HepG2 (cell line): ENCODE measurements around the gene MRPL18. TPM values are rescaled to one million over a fixed set of nuclear protein-coding genes. Genes with fewer than 3 reads are reported as not detected.

ENCODE experiments used
- ADNP ChIP-seq: sonication (generic); formaldehyde crosslinking; IDR thresholded peaks from 2 replicates; pipeline ENCODE4 v1.4.0; 2020; ENCODE audit warnings: missing genetic modification reagents
- BCLAF1 ChIP-seq: fragments of 450-650 bp; IDR thresholded peaks from 2 replicates; pipeline ENCODE4 v1.6.1; 2017; ENCODE audit warnings: mild to moderate bottlenecking
- FOXA1 ChIP-seq, 2 experiments: fragments of 450-650 bp in 1 of 2; sonication (generic) in 1 of 2; formaldehyde crosslinking in 1 of 2; IDR thresholded peaks; 2 replicates each; pipeline versions ENCODE4 v1.4.0 to v1.6.1; 2016 to 2020; ENCODE audit warnings: missing genetic modification reagents in 1 of 2
- GATA4 ChIP-seq: sonication (generic); IDR thresholded peaks from 2 replicates; pipeline ENCODE4 v1.6.1; 2016; ENCODE audit warnings: antibody characterized with exemption, low read depth, borderline replicate concordance
- HNRNPK ChIP-seq: fragments of 200-400 bp; formaldehyde crosslinking; IDR thresholded peaks from 2 replicates; pipeline ENCODE4 v1.6.1; 2018; ENCODE audit warnings: low read length, low read depth, moderate library complexity, mild to moderate bottlenecking; ENCODE audit not compliant: poor library complexity, severe bottlenecking
- MIXL1 ChIP-seq: IDR thresholded peaks from 2 replicates; pipeline ENCODE4 v1.6.1; 2016
- NFIC ChIP-seq: IDR thresholded peaks from 2 replicates; pipeline ENCODE4 v1.6.1; 2012; ENCODE audit warnings: mild to moderate bottlenecking, low read length, inconsistent platforms
- PHF5A ChIP-seq: IDR thresholded peaks from one replicate; pipeline ENCODE4 v1.6.1; 2018; ENCODE audit warnings: low read depth, missing genetic modification reagents; ENCODE audit not compliant: unreplicated experiment
- POGZ ChIP-seq: sonication (generic); formaldehyde crosslinking; IDR thresholded peaks from 2 replicates; pipeline ENCODE4 v1.4.0; 2020; ENCODE audit warnings: mild to moderate bottlenecking, missing genetic modification reagents
- SATB2 ChIP-seq: sonication (generic); formaldehyde crosslinking; IDR thresholded peaks from 2 replicates; pipeline ENCODE4 v1.5.0; 2020; ENCODE audit warnings: missing genetic modification reagents
- SMAD3 ChIP-seq: sonication (generic); formaldehyde crosslinking; IDR thresholded peaks from 2 replicates; pipeline ENCODE4 v1.4.0; 2020; ENCODE audit warnings: missing genetic modification reagents
- SNRNP70 ChIP-seq: fragments of 200-400 bp; formaldehyde crosslinking; IDR thresholded peaks from 2 replicates; pipeline ENCODE4 v1.6.1; 2017; ENCODE audit warnings: mild to moderate bottlenecking, low read depth, low read length, moderate library complexity
- TOE1 ChIP-seq: sonication (generic); formaldehyde crosslinking; IDR thresholded peaks from 2 replicates; pipeline ENCODE4 v1.4.0; 2020; ENCODE audit warnings: mild to moderate bottlenecking, missing genetic modification reagents
- TOPORS ChIP-seq: sonication (generic); formaldehyde crosslinking; IDR thresholded peaks from 2 replicates; pipeline ENCODE4 v1.8.0; 2023; ENCODE audit warnings: mild to moderate bottlenecking, missing genetic modification reagents
- TRIM24 ChIP-seq: sonication (generic); formaldehyde crosslinking; IDR thresholded peaks from 2 replicates; pipeline ENCODE4 v1.8.0; 2022; ENCODE audit warnings: mild to moderate bottlenecking, missing genetic modification reagents
- ZNF17 ChIP-seq: sonication (generic); formaldehyde crosslinking; IDR thresholded peaks from 2 replicates; pipeline ENCODE4 v1.5.0; 2020; ENCODE audit warnings: mild to moderate bottlenecking, missing genetic modification reagents
- ZNF570 ChIP-seq: sonication (generic); formaldehyde crosslinking; IDR thresholded peaks from 2 replicates; pipeline ENCODE4 v1.4.0; 2020; ENCODE audit warnings: mild to moderate bottlenecking, missing genetic modification reagents, borderline replicate concordance
- ZNF749 ChIP-seq: sonication (generic); formaldehyde crosslinking; IDR thresholded peaks from 2 replicates; pipeline ENCODE4 v1.8.0; 2022; ENCODE audit warnings: mild to moderate bottlenecking, missing genetic modification reagents, moderate library complexity, borderline replicate concordance
- ZNF841 ChIP-seq: sonication (generic); formaldehyde crosslinking; IDR thresholded peaks from 2 replicates; pipeline ENCODE4 v1.8.1; 2023; ENCODE audit warnings: missing genetic modification reagents, borderline replicate concordance
- ZSCAN22 ChIP-seq: sonication (generic); formaldehyde crosslinking; IDR thresholded peaks from 2 replicates; pipeline ENCODE4 v1.4.0; 2020; ENCODE audit warnings: mild to moderate bottlenecking, missing genetic modification reagents
- polyA plus RNA-seq, 8 experiments: library from polyadenylated mRNA; depleted of rRNA in 3 of 8; stranded (reverse) in 7 of 8; unstranded in 1 of 8; fragments of >200 nt; fragmentation: Illumina TruSeq in 4 of 8; extraction: Trizol in 4 of 8; gene quantifications; 2 replicates each; pipeline versions ENCODE4 v1.2.1 to v1.2.3, GENCODE V29; 2011 to 2016; ENCODE audit warnings: low read depth in 4 of 8, missing spikeins in 1 of 8, mixed read lengths in 1 of 8; ENCODE audit not compliant: insufficient read depth in 1 of 8
- total RNA-seq, 5 experiments: library from RNA; depleted of rRNA; stranded (reverse); fragments of >200 nt; fragmentation: Illumina TruSeq; extraction: Trizol; gene quantifications; 2 replicates each; pipeline ENCODE4 v1.2.3, GENCODE V29; 2016; ENCODE audit warnings: low read depth in 1 of 5
- TF ChIP-seq, protein P1 (sequence below): sonication (generic); formaldehyde crosslinking; IDR thresholded peaks from 2 replicates; pipeline ENCODE4 v1.8.0; 2022; ENCODE audit warnings: missing genetic modification reagents, mild to moderate bottlenecking, moderate library complexity, borderline replicate concordance
- TF ChIP-seq, protein P2 (sequence below): sonication (generic); formaldehyde crosslinking; IDR thresholded peaks from 2 replicates; pipeline ENCODE4 v1.5.0; 2020; ENCODE audit warnings: mild to moderate bottlenecking, missing genetic modification reagents, borderline replicate concordance

Gene MRPL18
- total and polyA plus RNA-seq, 2 of the 13 experiments (the other 11 are each of a cell fraction or from before 2014, with no cell fraction given) = 85.6 to 176 TPM

GRCh38 chr6:159807150-159807858 is 17.0 kb downstream of the MRPL18 start (continued):
- TF ChIP-seq ZNF749 (CRISPR knock-in tag) (no peak), ZNF570 (no peak), MIXL1 (CRISPR knock-in tag) (no peak), ZSCAN22 (CRISPR knock-in tag) (no peak), FOXA1 (IDR thresholded peaks at IDR 0.05) (no peak), FOXA1 (CRISPR knock-in tag; IDR thresholded peaks at IDR 0.05) (peak; percentile 9; the same call in 1 of the 2 replicates), POGZ (0 out of 2 replicates have a peak, but pooled peaks have one; percentile 17), SMAD3 (CRISPR knock-in tag) (no peak), TOPORS (CRISPR knock-in tag) (no peak), TOE1 (no peak), SATB2 (CRISPR knock-in tag) (no peak), BCLAF1 (no peak), ZNF17 (CRISPR knock-in tag) (no peak), GATA4 (peak; percentile 90), PHF5A (no peak), HNRNPK (no peak), ZNF841 (CRISPR knock-in tag) (no peak), NFIC (no peak), TRIM24 (no peak), SNRNP70 (no peak), ADNP (CRISPR knock-in tag) (no peak)
- TF ChIP-seq, protein P1, sequence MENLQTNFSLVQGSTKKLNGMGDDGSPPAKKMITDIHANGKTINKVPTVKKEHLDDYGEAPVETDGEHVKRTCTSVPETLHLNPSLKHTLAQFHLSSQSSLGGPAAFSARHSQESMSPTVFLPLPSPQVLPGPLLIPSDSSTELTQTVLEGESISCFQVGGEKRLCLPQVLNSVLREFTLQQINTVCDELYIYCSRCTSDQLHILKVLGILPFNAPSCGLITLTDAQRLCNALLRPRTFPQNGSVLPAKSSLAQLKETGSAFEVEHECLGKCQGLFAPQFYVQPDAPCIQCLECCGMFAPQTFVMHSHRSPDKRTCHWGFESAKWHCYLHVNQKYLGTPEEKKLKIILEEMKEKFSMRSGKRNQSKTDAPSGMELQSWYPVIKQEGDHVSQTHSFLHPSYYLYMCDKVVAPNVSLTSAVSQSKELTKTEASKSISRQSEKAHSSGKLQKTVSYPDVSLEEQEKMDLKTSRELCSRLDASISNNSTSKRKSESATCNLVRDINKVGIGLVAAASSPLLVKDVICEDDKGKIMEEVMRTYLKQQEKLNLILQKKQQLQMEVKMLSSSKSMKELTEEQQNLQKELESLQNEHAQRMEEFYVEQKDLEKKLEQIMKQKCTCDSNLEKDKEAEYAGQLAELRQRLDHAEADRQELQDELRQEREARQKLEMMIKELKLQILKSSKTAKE (CRISPR knock-in tag) = no peak
- TF ChIP-seq, protein P2, sequence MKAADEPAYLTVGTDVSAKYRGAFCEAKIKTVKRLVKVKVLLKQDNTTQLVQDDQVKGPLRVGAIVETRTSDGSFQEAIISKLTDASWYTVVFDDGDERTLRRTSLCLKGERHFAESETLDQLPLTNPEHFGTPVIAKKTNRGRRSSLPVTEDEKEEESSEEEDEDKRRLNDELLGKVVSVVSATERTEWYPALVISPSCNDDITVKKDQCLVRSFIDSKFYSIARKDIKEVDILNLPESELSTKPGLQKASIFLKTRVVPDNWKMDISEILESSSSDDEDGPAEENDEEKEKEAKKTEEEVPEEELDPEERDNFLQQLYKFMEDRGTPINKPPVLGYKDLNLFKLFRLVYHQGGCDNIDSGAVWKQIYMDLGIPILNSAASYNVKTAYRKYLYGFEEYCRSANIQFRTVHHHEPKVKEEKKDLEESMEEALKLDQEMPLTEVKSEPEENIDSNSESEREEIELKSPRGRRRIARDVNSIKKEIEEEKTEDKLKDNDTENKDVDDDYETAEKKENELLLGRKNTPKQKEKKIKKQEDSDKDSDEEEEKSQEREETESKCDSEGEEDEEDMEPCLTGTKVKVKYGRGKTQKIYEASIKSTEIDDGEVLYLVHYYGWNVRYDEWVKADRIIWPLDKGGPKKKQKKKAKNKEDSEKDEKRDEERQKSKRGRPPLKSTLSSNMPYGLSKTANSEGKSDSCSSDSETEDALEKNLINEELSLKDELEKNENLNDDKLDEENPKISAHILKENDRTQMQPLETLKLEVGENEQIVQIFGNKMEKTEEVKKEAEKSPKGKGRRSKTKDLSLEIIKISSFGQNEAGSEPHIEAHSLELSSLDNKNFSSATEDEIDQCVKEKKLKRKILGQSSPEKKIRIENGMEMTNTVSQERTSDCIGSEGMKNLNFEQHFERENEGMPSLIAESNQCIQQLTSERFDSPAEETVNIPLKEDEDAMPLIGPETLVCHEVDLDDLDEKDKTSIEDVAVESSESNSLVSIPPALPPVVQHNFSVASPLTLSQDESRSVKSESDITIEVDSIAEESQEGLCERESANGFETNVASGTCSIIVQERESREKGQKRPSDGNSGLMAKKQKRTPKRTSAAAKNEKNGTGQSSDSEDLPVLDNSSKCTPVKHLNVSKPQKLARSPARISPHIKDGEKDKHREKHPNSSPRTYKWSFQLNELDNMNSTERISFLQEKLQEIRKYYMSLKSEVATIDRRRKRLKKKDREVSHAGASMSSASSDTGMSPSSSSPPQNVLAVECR (CRISPR knock-in tag) = no peak
